Stimulated activated CD4-positive, alpha-beta T cell treated with anti-CD3 and anti-CD28 coated beads, TNF-alpha, amount 100 ng/mL, for 4 hours (primary cell): ENCODE data around the gene TRAPPC14.

Experiments used
- DNase-seq, 3 experiments: peaks; one replicate each; pipeline ENCODE4 v3.0.0-alpha.2; 2020; ENCODE audit warnings: low read depth in 3 of 3

TRAPPC14 gene

GRCh38 chr7:100126931-100127865 is 31.3 kb downstream of the TRAPPC14 start, which contains the start of gene MBLAC1:
MBLAC1 (plus strand) TSS chr7:100126967; CDS start chr7:100127396, 429 bp downstream.
- DNase-seq: peak; percentile 82 to 83 (median 82)

- DNase-seq: no peak
Measured at GRCh38 chr7:100126239-100126930, 32.1 kb downstream of the TRAPPC14 start.

- no peak for DNase-seq
Measured at GRCh38 chr7:100124301-100125230, 34.0 kb downstream of the TRAPPC14 start.

- DNase-seq: no peak
Measured at GRCh38 chr7:100122568-100122967, 36.0 kb downstream of the TRAPPC14 start.

- DNase-seq: no peak
Measured at GRCh38 chr7:100122067-100122466, 36.5 kb downstream of the TRAPPC14 start.

- no peak for DNase-seq
Measured at GRCh38 chr7:100120733-100121036, 37.8 kb downstream of the TRAPPC14 start.

GRCh38 chr7:100119970-100120732 is 38.4 kb downstream of the TRAPPC14 start:
- DNase-seq: peak; percentile 31 to 46 (median 41)

- DNase-seq: peak; percentile 87 to 92 (median 90)
Measured at GRCh38 chr7:100119072-100119969, 39.2 kb downstream of the TRAPPC14 start, which contains the start of the genes CNPY4 and TAF6. CNPY4 (plus strand) TSS chr7:100119634; CDS start chr7:100119745, 111 bp downstream. TAF6 (minus strand) TSS chr7:100119358; CDS start chr7:100114209, 5,149 bp downstream.

- no peak for DNase-seq
Measured at GRCh38 chr7:100118388-100119071, 40.0 kb downstream of the TRAPPC14 start.

- DNase-seq: no peak
Measured at GRCh38 chr7:100115026-100115425, 43.5 kb downstream of the TRAPPC14 start.

DNA sequence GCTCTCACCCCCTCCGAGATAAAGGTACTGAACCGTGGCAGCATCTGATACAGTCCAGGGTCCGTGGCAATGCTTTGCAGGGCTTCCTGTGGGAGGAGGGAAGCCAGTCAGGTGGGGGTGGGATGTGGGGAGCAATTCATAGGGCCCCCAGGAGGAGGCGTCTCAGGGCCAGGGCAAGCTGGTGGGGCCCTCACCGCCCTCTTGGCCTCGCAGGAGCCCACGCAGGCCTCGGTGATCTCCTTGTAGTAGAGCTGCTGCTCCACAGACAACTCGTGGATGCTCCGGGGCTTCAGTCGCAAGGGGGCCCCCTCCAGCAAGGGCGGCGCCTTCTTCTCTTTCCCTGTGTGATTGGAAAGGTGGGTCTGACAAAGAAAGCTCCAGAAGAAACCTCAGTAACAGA is 46.6 kb downstream of the TRAPPC14 start:
- no peak for DNase-seq

- DNase-seq: no peak
Measured at GRCh38 chr7:100111156-100111555, 47.4 kb downstream of the TRAPPC14 start.

GRCh38 chr7:100109521-100110163 is 48.9 kb downstream of the TRAPPC14 start:
- DNase-seq: no peak

GRCh38 chr7:100107890-100108289 is 50.6 kb downstream of the TRAPPC14 start:
- DNase-seq: no peak

GRCh38 chr7:100107125-100107737 is 51.3 kb downstream of the TRAPPC14 start:
- DNase-seq: no peak

GRCh38 chr7:100106633-100107032 is 51.9 kb downstream of the TRAPPC14 start:
- DNase-seq: no peak

- DNase-seq: no peak
Measured at GRCh38 chr7:100105534-100105933, 53.0 kb downstream of the TRAPPC14 start.
